Activated T-helper 1 cell treated with Interleukin-2 at 50 U/mL for 16 hours (primary cell): ENCODE data around the gene SH3TC2.
A peak's percentile ranks its signal among the peaks of the same experiment; 100 is the strongest.

Experiments used
- DNase-seq: peaks from one replicate; pipeline ENCODE4 v3.0.0-alpha.2; 2020; ENCODE audit warnings: low read depth

Gene SH3TC2

GRCh38 chr5:149060325-149060724, 2.5 kb downstream of the SH3TC2 start:
- no peak for DNase-seq

- no peak for DNase-seq
Measured at GRCh38 chr5:149056616-149057165, 6.2 kb downstream of the SH3TC2 start.

DNA sequence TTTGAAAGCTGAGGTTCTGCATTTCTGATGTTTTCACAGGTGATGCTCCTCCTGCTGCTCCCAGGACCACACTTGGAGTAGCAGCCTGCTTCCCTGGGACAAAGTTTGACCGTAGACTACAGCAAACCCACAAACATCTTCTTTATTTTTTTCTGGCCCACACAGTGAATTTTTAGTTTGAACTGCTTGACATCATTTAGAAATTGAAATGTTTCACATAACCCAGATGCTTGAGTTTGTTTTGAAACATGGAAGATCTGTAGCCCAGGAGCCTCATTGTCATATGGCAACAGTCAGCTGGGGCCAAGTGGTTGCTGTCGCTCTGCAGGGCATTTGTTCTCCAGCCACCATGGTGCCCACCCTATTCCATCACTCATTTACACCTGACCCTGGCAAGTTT, 8.4 kb downstream of the SH3TC2 start:
- no peak for DNase-seq

DNA sequence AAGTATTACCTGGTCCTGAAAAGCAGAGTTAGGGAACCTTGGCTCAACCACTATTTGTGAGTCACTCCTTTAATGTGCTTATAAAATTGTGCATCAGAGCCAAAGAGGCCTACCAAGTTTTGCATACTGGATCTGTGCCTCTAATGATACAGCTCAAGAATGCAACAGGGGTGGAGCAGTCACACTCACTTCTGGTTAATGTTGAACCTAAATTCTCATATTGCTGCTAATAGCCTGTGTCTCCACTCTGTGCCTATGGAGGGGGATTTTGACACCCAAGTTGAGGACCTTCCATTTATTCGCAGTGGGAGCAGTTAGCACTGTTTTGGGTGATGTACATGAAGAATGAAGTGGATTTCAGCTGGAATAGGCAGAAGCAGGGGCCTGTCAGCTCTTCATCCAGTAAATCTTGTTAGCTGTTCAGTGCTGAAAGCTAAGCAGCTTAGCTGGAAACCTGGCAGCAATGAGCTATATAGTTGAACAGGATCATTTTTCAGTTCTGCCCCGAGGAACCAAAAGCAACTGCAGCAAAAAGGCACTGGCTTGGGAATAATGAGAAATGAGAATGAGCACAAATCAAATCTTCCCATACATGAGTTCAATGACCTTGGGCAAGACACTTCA, 9.7 kb downstream of the SH3TC2 start:
- no peak for DNase-seq

DNA sequence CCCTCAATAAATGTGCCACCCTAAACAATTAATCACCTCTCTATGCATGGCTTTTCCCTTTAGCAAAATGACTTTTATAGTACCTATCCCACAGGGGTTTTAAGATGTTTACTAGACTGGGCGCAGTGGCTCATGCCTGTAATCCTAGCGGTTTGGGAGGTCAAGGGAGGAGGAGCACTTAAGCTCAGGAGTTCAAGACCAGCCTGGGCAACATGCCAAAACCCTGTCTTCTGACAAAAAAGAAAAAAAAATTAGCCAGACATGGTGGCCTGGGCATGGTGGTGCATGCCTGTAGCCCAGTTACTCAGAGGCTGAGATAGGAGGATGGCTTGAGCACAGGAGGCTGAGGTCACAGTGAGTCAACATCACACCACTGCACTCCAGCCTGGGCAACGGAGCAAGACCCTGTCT, 13.5 kb downstream of the SH3TC2 start:
- DNase-seq = no peak

GRCh38 chr5:149048811-149049210, 14.1 kb downstream of the SH3TC2 start:
- DNase-seq = no peak

DNA sequence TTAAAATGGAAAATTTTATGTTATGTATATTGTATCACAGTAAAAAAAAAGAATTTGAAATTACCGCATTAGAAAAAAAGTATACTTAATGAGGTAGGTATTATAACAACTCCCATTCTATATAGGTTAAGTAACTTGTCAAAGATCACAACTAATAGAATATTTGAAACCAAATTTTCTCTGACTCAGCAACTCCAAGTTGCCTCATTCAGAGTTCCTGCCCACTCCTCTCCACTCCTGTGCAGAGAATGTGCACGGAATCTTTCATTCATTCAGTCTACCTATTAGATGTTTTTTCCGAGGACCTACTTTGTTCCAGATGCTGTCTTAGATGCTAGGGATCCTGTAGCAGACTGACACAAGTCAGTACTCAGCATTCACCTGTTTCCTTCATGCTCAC, 15.4 kb downstream of the SH3TC2 start:
- no peak for DNase-seq

GRCh38 chr5:149046196-149046829, 16.5 kb downstream of the SH3TC2 start:
- no peak for DNase-seq

- no peak for DNase-seq
Measured at GRCh38 chr5:149045089-149045460, 17.8 kb downstream of the SH3TC2 start.

GRCh38 chr5:149044453-149045088, 18.3 kb downstream of the SH3TC2 start:
- no peak for DNase-seq

GRCh38 chr5:149043641-149044040, 19.2 kb downstream of the SH3TC2 start:
- no peak for DNase-seq

DNA sequence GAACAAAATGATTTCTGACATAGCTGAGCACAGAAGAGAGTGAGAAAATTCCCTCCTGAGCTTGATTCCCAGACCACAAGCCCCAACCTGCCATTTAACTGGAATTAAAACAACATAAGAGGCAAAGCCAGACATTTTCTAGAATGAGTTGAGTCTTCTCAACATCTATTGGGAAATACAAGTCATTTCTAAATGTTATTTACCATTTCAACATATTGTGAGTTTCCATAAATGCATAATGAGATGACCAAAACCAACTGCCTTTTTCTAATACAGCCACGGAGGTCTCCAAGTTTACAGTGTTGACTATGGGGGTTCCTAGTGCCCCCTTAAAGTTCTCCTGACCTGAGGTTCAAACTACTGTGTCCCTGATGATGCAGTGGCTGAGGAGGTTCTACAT, 20.0 kb downstream of the SH3TC2 start:
- DNase-seq = no peak

DNA sequence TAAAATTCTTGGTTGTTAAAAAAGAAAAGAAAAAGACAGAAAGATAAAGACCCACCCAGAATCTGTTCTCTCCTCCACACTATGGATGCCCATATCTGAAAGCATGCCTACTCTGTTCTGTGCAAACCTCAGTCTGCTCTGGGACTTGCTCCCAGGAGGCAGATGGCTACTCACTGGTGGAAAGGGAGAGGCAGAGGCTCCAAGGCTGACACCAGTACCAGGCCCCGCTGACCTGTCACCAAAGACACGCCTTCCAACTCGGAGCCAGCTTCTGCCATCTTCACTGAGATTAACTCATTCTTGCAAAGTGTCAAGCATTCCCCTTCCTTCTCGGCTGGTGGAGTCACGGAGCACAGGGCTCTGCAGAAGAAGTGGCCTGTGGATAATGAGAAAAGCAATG, 21.6 kb downstream of the SH3TC2 start:
- no peak for DNase-seq

DNA sequence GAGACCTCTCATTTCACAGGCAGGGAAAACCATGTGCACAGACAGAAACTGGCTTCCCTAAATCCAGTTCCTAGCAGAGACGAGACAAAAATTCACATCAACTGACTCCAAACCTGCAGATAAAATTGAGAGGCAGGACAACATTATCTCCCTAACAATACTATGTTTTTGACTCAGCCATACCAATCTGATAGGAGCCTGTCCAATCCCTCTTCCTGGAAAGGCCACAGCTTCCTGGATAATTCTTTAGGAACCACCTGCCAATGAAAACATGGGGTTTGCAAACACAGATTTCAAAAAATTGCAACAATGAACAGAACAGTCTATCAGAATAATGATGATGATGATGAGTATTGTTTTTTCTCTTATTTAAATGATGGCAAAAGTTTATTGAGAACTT, 22.4 kb downstream of the SH3TC2 start:
- DNase-seq = no peak

- DNase-seq = no peak
Measured at GRCh38 chr5:149039506-149039905, 23.4 kb downstream of the SH3TC2 start.

GRCh38 chr5:149038336-149039080, 24.4 kb downstream of the SH3TC2 start:
- no peak for DNase-seq

GRCh38 chr5:149037817-149038216, 25.0 kb downstream of the SH3TC2 start:
- DNase-seq = no peak

- DNase-seq = no peak
Measured at GRCh38 chr5:149036970-149037369, 25.9 kb downstream of the SH3TC2 start.

DNA sequence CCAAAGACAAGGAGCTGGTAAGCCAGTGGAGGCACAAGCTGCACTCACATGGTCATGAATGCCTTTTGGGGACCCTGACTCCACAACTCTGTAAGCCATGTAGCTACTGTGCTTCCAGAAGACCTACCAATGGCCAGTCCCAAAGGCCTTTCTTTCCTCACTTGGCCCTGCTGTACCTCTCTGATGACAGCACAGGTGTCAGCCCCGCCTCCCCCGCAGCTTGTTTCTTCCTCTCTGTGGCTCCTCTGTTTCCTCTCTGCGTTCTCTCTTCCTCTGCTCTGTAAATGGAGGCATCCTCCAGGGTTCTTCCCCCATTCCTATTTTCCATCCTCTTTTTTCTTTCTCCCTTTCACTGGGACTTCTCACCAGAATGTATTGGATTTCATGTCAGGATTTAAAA, 26.7 kb downstream of the SH3TC2 start:
- DNase-seq = no peak

GRCh38 chr5:149035372-149035790, 27.5 kb downstream of the SH3TC2 start:
- DNase-seq = peak; percentile 37

GRCh38 chr5:149030838-149031397, 31.9 kb downstream of the SH3TC2 start:
- no peak for DNase-seq

DNA sequence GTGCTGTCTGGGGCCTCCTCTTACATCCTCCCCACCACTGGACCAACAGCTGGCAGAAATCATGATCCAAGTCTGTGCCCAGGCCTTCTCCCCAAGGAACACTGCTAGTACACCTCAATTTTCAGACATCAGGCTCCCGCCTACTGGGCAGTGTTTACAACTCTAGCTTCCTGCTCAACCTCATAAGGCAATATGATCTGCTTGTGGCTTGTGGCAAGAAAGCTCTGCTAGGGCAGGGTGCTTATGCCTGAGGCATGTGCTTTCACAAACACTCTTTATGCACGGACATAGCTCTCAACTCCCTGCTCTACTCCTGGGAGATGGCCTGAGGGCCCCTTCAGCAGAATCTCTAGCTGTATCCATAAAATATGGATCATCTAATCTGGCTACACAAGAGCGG, 32.5 kb downstream of the SH3TC2 start:
- DNase-seq = no peak
